Activated T-helper 17 cell treated with anti-CD3 and anti-CD28 coated beads, Interleukin-2, amount 50 U/mL, for 72 hours (primary cell): ENCODE measurements around the gene ELK3. TPM values are rescaled to one million over a fixed set of nuclear protein-coding genes. Genes with fewer than 3 reads are reported as not detected.

Experiments used
- ATAC-seq: fragments of 150-1000 bp; cut with Tn5 transposase; replicated peaks from 2 replicates; pipeline ENCODE4 v1.10.0; 2021; ENCODE audit warnings: mild to moderate bottlenecking, moderate library complexity
- H3K27ac Mint-ChIP-seq: one replicate; pipeline ENCODE4 v1.8.0; 2022; ENCODE audit warnings: mixed read lengths
- H3K27me3 Mint-ChIP-seq: one replicate; pipeline ENCODE4 v1.8.0; 2022; ENCODE audit warnings: mixed read lengths
- H3K36me3 Mint-ChIP-seq: one replicate; pipeline ENCODE4 v1.8.0; 2022; ENCODE audit warnings: low read depth, mild to moderate bottlenecking, mixed read lengths
- H3K4me1 Mint-ChIP-seq: one replicate; pipeline ENCODE4 v1.8.0; 2022; ENCODE audit warnings: mixed read lengths
- H3K4me3 Mint-ChIP-seq: one replicate; pipeline ENCODE4 v1.8.0; 2022; ENCODE audit warnings: mild to moderate bottlenecking, mixed read lengths
- H3K9me3 Mint-ChIP-seq: one replicate; pipeline ENCODE4 v1.8.0; 2022; ENCODE audit warnings: mixed read lengths
- total RNA-seq, 2 donors: library from RNA; stranded (reverse); gene quantifications; one replicate each; pipeline ENCODE4 v1.2.3, GENCODE V29; 2022

Gene ELK3
- total RNA-seq, 2 donors from 2014 or later = 31.3 to 39.2 TPM

DNA sequence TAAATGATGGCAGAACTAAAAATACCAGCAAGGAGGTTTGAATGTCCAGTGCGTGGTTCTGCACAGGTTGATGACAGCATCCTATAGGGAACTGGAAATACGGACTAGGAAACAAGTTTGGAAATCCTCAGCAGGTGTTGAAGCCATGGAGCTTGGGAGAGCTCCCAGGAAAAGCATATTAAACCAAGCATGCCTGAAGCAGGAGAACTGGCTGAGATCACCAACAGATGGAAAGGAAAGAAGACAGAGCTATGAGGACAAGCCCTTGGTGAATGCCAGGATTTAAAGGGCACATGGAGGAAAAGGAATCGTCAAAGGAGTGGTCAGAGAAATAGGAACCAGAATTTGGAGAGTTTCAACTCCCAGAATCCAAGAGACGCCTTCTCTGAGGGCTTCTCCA, 21.2 kb upstream of the ELK3 start:
- no peak overlapping the region for H3K27ac Mint-ChIP-seq
- H3K4me3 Mint-ChIP-seq = no peak overlapping the region
- no peaks in the 10 kb centered on the region for H3K27me3 Mint-ChIP-seq
- H3K36me3 Mint-ChIP-seq = peaks cover 6% of the 10 kb centered on the region
- ATAC-seq = no peak
- H3K9me3 Mint-ChIP-seq = peaks cover 10% of the 10 kb centered on the region
- H3K4me1 Mint-ChIP-seq = peaks cover 15% of the 10 kb centered on the region

GRCh38 chr12:96176575-96176974, 17.6 kb upstream of the ELK3 start:
- Mint-ChIP-seq H3K27ac (peak overlapping the region; percentile 65), H3K27me3 (no peaks in the 10 kb centered on the region), H3K4me3 (peak overlapping the region; percentile 38), H3K4me1 (peaks cover 15% of the 10 kb centered on the region), H3K9me3 (peaks cover 10% of the 10 kb centered on the region), H3K36me3 (peaks cover 6% of the 10 kb centered on the region)
- no peak for ATAC-seq

GRCh38 chr12:96177013-96177412, 17.2 kb upstream of the ELK3 start:
- Mint-ChIP-seq H3K27me3 (no peaks in the 10 kb centered on the region), H3K9me3 (peaks cover 10% of the 10 kb centered on the region), H3K4me3 (peak overlapping the region; percentile 38), H3K36me3 (peaks cover 6% of the 10 kb centered on the region), H3K4me1 (peaks cover 15% of the 10 kb centered on the region), H3K27ac (peak overlapping the region; percentile 65)
- ATAC-seq = peak; percentile 98

DNA sequence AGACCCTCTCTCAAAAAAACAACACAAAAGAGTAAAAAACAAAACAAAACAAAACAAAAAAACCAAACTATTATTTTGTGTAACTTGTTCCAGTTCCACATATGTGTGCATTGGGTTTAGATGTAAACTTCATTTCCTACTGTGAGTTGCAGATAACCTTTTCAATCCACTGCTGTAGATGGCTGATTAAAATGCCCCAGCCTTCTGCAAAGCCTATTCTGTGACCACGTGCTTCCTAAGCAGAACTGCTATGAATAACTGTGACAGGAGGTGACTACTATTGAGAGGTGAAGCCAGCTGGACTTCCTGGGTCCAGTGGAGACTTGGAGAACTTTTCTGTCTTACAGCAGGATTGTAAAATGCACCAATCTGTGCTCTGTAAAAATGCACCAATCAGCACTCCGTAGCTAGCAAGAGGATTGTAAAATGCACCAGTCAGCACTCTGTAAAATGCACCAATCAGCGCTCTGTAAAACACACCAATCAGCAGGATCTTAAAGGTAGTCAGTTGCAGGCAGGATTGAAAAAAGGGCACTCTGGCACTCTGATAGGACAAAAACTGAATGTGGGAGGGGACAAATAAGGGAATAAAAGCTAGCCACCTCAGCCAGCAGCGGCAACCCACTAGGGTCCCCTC, 10.3 kb upstream of the ELK3 start:
- ATAC-seq = no peak
- Mint-ChIP-seq H3K36me3 (no peaks in the 10 kb centered on the region), H3K27ac (no peak overlapping the region), H3K27me3 (no peaks in the 10 kb centered on the region), H3K9me3 (no peaks in the 10 kb centered on the region), H3K4me1 (peaks cover 18% of the 10 kb centered on the region), H3K4me3 (no peak overlapping the region)

DNA sequence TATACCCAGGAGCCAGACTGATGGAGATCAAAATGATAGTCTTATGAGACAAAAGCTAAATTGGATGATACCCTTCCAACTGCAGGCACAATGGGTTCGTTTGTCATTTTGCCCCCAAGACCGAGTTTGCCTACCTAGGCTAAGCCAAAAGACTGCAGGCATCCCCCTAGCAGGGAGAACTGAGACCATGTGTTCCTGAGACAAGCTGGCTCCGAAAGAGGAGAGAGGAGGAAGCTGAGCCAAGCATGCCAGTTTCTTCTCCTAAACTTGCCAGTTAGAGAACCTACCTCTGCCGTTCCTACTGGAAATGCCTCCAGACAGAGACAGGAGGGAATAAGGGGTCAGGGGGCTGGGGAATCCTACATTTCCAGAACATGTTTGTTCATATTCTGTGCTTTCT, 8.3 kb upstream of the ELK3 start:
- Mint-ChIP-seq H3K9me3 (no peaks in the 10 kb centered on the region), H3K27ac (no peak overlapping the region), H3K4me1 (peaks cover 24% of the 10 kb centered on the region), H3K4me3 (peak overlapping the region; percentile 69), H3K27me3 (no peaks in the 10 kb centered on the region), H3K36me3 (no peaks in the 10 kb centered on the region)
- ATAC-seq = no peak

DNA sequence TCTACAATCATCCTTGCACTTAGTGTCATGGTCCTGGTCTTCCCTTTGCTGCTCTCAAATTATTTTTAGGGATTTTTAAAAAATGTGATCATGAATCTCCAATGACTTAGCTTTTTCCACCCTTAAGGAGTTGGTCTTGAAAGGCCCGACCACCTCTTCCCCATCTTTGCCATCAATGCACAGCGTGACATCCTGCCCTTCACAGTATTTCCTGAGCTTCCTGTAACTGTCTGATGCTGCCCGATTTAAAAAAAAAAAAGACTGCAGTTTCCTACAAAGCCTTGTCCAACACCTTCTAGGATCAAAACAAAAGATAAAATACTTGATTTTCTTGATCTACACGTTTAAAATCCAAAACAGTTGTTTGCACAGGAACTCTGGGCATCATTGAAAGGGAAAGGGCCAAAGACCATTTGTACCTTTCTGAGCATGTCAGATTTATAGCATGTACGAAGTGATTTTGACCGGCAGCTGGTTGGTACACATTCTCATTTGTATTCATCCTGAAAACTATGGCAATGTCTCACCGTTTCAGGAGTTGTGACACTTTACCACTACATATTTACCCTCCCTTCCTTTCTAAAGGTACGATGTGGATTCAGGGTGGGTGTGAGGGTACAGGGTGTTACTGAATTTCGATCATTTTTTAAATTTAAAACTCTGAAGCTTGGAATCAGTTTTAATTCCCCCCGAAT, 7.4 kb upstream of the ELK3 start:
- H3K4me3 Mint-ChIP-seq = peak overlapping the region; percentile 69
- ATAC-seq = peak; percentile 86

GRCh38 chr12:96187956-96188355, 6.2 kb upstream of the ELK3 start:
- H3K36me3 Mint-ChIP-seq = no peaks in the 10 kb centered on the region
- H3K4me1 Mint-ChIP-seq = peaks cover 24% of the 10 kb centered on the region
- H3K27ac Mint-ChIP-seq = no peak overlapping the region
- H3K9me3 Mint-ChIP-seq = no peaks in the 10 kb centered on the region
- H3K27me3 Mint-ChIP-seq = no peaks in the 10 kb centered on the region
- H3K4me3 Mint-ChIP-seq = no peak overlapping the region
- no peak for ATAC-seq

More for the DNA sequence above, 7.4 kb upstream of the ELK3 start:
- Mint-ChIP-seq H3K36me3 (no peaks in the 10 kb centered on the region), H3K9me3 (no peaks in the 10 kb centered on the region), H3K4me1 (peaks cover 24% of the 10 kb centered on the region), H3K27me3 (no peaks in the 10 kb centered on the region), H3K27ac (peak overlapping the region; percentile 55)

GRCh38 chr12:96189781-96190180, 4.4 kb upstream of the ELK3 start:
- H3K4me1 Mint-ChIP-seq = peaks cover 24% of the 10 kb centered on the region
- ATAC-seq = no peak
- H3K27ac Mint-ChIP-seq = no peak overlapping the region
- H3K36me3 Mint-ChIP-seq = peaks cover 6% of the 10 kb centered on the region
- no peak overlapping the region for H3K4me3 Mint-ChIP-seq
- H3K9me3 Mint-ChIP-seq = no peaks in the 10 kb centered on the region
- H3K27me3 Mint-ChIP-seq = no peaks in the 10 kb centered on the region

DNA sequence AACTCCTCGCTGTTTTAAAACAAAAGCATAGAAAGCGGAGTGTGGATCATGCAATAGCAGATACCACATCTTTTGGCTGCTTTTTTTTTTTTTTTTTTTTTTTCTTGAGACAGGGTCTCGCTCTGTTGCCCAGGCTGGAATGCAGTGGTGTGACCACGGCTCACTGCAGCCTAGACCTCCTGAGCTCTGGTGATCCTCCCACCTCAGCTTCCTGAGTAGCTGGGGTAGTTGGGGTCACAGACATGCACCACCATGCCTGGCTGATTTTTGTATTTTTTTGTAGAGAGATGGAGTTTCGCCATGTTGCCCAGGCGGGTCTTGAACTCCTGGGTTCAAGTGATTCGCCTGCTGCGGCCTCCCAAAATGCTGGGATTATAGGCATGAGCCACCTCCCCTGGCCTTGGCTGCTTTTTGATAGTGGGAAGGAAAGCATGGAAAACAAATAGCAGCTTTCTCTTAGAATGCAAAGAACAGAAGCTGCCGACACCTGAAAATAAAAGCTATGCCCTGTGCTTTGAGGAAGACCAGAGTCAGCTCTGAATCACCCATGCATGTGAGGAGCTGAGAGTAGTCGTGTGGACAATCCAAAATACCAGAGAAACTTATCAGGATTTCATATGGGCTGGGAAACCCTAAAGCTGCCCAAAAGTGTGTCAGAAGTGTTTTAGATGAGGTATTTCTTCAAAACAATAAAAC, 3.6 kb upstream of the ELK3 start:
- Mint-ChIP-seq H3K4me1 (peaks cover 24% of the 10 kb centered on the region), H3K36me3 (peaks cover 12% of the 10 kb centered on the region), H3K27me3 (no peaks in the 10 kb centered on the region), H3K4me3 (no peak overlapping the region), H3K9me3 (no peaks in the 10 kb centered on the region), H3K27ac (no peak overlapping the region)
- no peak for ATAC-seq

DNA sequence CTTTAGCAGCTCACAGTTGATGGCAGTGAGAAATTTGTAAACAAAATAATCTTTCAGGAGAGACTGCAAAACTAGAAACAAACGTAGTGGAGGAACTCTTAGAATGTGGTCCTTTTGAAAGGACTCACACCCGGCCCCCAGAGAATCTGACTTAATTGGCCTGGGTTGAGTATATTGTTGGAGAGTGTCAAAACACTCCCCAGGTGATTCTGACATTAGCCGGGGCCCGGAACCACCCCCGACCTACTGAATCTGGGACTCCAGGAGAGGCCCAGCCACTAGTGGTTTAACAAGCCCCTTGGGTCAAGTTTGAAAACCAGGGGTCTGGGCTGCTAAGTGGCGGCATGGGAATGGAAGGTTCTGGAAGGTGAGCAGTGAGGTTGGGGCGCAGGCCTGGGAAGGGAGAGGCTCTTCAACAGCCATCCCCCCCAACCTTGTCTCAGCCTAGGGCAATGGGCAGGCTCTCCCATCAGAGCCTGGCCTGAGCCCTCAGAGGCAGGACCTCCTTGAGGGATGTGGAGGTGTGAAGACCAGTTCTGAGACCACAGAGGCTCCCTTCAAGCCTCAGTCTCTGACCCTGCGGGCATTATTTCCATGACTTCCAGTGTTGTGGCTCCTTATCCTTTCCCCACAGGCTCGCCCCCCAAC, 1.1 kb upstream of the ELK3 start:
- ATAC-seq = no peak
- H3K4me1 Mint-ChIP-seq = peaks cover 10% of the 10 kb centered on the region
- peaks cover 37% of the 10 kb centered on the region for H3K36me3 Mint-ChIP-seq
- peak overlapping the region; percentile 70 for H3K27ac Mint-ChIP-seq
- peak overlapping the region; percentile 99 for H3K4me3 Mint-ChIP-seq
- H3K9me3 Mint-ChIP-seq = no peaks in the 10 kb centered on the region
- H3K27me3 Mint-ChIP-seq = no peaks in the 10 kb centered on the region

DNA sequence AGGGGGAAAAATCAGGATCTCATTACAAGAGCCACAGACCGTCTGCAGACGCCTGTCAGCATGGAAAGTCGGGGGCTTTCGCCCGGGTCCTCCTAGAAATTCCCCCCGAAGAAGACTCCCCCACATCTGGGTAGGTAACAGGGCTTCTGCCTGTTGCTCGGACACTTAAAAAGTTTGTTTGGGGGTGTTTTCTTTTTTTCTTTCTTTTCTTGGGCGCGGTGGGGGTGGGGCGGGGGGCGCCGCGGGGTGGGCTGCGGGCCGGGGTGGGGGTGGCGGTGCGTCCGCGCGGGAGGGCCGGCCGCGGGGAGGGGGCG, 358 bp downstream of the ELK3 start:
- ATAC-seq = no peak
- Mint-ChIP-seq H3K9me3 (no peaks in the 10 kb centered on the region), H3K27ac (peak overlapping the region; percentile 100), H3K36me3 (peaks cover 48% of the 10 kb centered on the region), H3K27me3 (no peaks in the 10 kb centered on the region), H3K4me3 (peak overlapping the region; percentile 99), H3K4me1 (peaks cover 15% of the 10 kb centered on the region)

DNA sequence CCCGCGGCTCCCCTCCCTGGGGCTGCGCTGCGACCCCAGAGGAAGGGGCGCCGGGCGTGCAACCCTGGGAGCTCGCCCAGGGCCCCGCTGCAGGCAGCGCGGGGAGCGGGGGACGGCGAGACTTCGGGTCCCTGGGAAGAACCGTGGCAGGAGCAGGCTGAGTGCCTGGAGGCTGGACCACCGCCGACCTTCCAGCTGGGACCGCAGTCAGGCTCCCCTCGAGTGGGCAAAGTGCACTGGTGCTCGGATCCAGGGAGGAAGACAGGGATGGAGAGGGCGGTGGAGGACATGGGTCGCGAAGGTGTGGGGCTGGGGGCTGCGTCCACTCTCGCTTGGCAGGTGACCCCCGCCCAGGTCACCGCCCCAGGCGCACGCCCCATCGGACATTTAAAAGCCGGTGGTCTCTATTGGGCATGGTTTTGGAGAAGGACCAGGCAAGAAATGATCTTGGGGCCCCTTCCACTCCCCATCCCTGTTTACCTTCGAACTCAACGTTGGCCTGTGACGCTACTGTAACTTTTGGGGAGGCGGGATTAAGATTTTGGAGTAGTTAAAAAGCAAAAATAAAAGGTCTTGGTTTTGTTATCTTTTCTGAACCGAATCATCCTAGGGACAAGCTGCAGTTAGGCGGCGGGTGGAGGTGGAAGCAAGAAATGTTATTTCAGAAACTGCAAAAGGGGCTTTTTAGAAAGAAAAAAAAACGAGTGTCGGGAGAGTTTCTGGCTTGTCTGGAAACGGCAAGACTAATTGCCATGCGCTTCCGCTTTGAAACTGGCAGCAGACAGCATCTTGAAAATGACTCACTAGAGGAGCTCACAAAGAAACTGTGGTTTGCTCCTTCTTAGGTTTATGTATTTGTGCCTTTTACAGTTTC, 1.0 kb downstream of the ELK3 start:
- Mint-ChIP-seq H3K27me3 (no peaks in the 10 kb centered on the region), H3K9me3 (no peaks in the 10 kb centered on the region), H3K27ac (peak overlapping the region; percentile 100), H3K36me3 (peaks cover 51% of the 10 kb centered on the region), H3K4me1 (peaks cover 14% of the 10 kb centered on the region), H3K4me3 (peak overlapping the region; percentile 99)
- ATAC-seq = peak; percentile 71

GRCh38 chr12:96195845-96196451, 1.8 kb downstream of the ELK3 start:
- H3K4me1 Mint-ChIP-seq = peaks cover 16% of the 10 kb centered on the region
- H3K27ac Mint-ChIP-seq = peak overlapping the region; percentile 100
- H3K36me3 Mint-ChIP-seq = peaks cover 54% of the 10 kb centered on the region
- H3K27me3 Mint-ChIP-seq = no peaks in the 10 kb centered on the region
- ATAC-seq = peak; percentile 25
- H3K4me3 Mint-ChIP-seq = peak overlapping the region; percentile 99
- no peaks in the 10 kb centered on the region for H3K9me3 Mint-ChIP-seq
